K562 (cell line): ENCODE measurements around the gene TNF. TPM values are rescaled to one million over a fixed set of nuclear protein-coding genes. Genes with fewer than 3 reads are reported as not detected.
A peak's percentile ranks its signal among the peaks of the same experiment; 100 is the strongest.

Source experiments
- ATAC-seq: fragments of 200-7000 bp; cut with Tn5 transposase; 3 replicates; pipeline ENCODE4 v1.9.1; 2020; ENCODE audit warnings: moderate library complexity
- BruUV-seq: library from RNA; stranded (reverse); fragments of 400-500 nt; replicated peaks from 2 replicates; lab custom pipeline; 2021; lab: Mats Ljungman, UMichigan
- CTCF ChIA-PET: fragments of 300-600 bp; formaldehyde crosslinking; extraction: SDS; loops from one replicate; lab custom pipeline; 2021; ENCODE audit warnings: low intra/inter-chr PET ratio; lab: Yijun Ruan, JAX
- POLR2A ChIA-PET: fragments of 300-600, 350-650 bp; sonication (Branson Sonifier 250); formaldehyde crosslinking; extraction: SDS; loops from one replicate; lab custom pipeline; 2021; ENCODE audit warnings: antibody characterized with exemption, inconsistent platforms; lab: Yijun Ruan, JAX
- DNase-seq, 4 experiments: peaks; one replicate each; pipeline versions ENCODE4 v3.0.0 to v3.0.0-alpha.2; 2011 to 2018; ENCODE audit warnings: low spot score in 3 of 4, mixed read lengths in 3 of 4; ENCODE audit errors: extremely low read depth in 1 of 4
- FAIRE-seq: peaks from 2 replicates; lab custom pipeline; 2011; peaks lifted over from hg19 to GRCh38; lab: Jason Lieb, UNC
- H2AFZ ChIP-seq: 2 replicates; pipeline ENCODE4 v1.6.0; 2011; ENCODE audit warnings: low read depth, low read length, control low read depth, inconsistent platforms
- H3K27ac ChIP-seq: fragments of 200-600 bp; 3 replicates; pipeline ENCODE4 v1.8.0; 2011; ENCODE audit warnings: low read depth, mild to moderate bottlenecking, control low read depth, inconsistent platforms, low read length, moderate library complexity, mixed read lengths; ENCODE audit errors: extremely low read depth
- H3K27me3 ChIP-seq, 2 experiments: fragments of 300-600 bp in 1 of 2; 2 replicates in 1 of 2; 3 replicates in 1 of 2; pipeline versions ENCODE4 v1.6.0 to v1.8.0; 2011; ENCODE audit warnings: inconsistent platforms in 2 of 2, low read length in 2 of 2, mild to moderate bottlenecking in 1 of 2, mixed read lengths in 1 of 2, moderate library complexity in 1 of 2; ENCODE audit not compliant: control insufficient read depth in 2 of 2, insufficient read depth in 2 of 2
- H3K36me3 ChIP-seq: fragments of 300-600 bp; 3 replicates; pipeline ENCODE4 v1.8.0; 2011; ENCODE audit warnings: mild to moderate bottlenecking, low read length, inconsistent platforms; ENCODE audit not compliant: control insufficient read depth, insufficient read depth
- H3K4me1 ChIP-seq, 2 experiments: fragments of 200-600 bp in 1 of 2; replicated peaks in 1 of 2; 2 replicates in 1 of 2; 3 replicates in 1 of 2; pipeline versions ENCODE4 v1.5.1 to v1.8.0; 2011; ENCODE audit warnings: inconsistent platforms in 2 of 2, low read length in 2 of 2, mild to moderate bottlenecking in 1 of 2, mixed read lengths in 1 of 2, moderate library complexity in 1 of 2; ENCODE audit not compliant: control insufficient read depth in 2 of 2, insufficient read depth in 2 of 2
- H3K4me2 ChIP-seq: 2 replicates; pipeline ENCODE4 v1.6.1; 2011; ENCODE audit warnings: low read length, control low read depth, inconsistent platforms, mixed read lengths; ENCODE audit not compliant: insufficient read depth
- H3K4me3 ChIP-seq: fragments of 200-600 bp; sonication (generic), shearing (Covaris generic); 2 replicates; pipeline ENCODE4 v1.5.1; 2016; ENCODE audit warnings: control low read depth, inconsistent platforms
- H3K79me2 ChIP-seq: fragments of 200-600 bp; 3 replicates; pipeline ENCODE4 v1.8.0; 2011; ENCODE audit warnings: low read length, inconsistent platforms; ENCODE audit not compliant: control insufficient read depth, insufficient read depth
- H3K9ac ChIP-seq, 2 experiments: 2 replicates each; pipeline versions ENCODE4 v1.6.0 to v1.6.1; 2011; ENCODE audit warnings: low read depth in 2 of 2, low read length in 2 of 2, control low read depth in 1 of 2, inconsistent platforms in 1 of 2, mild to moderate bottlenecking in 1 of 2, mixed read lengths in 1 of 2; ENCODE audit not compliant: insufficient read depth in 1 of 2
- H3K9me1 ChIP-seq: one replicate; pipeline ENCODE4 v1.6.0; 2011; ENCODE audit warnings: inconsistent platforms, mild to moderate bottlenecking, low read length, moderate library complexity; ENCODE audit not compliant: control insufficient read depth, insufficient read depth
- H3K9me3 ChIP-seq: replicated peaks from 2 replicates; pipeline ENCODE4 v1.5.1; 2011; ENCODE audit warnings: low read depth, low read length, inconsistent platforms; ENCODE audit not compliant: control insufficient read depth, insufficient read depth
- H4K20me1 ChIP-seq: replicated peaks from 2 replicates; pipeline ENCODE4 v1.6.1; 2011; ENCODE audit warnings: low read length, inconsistent platforms, mixed read lengths; ENCODE audit not compliant: control insufficient read depth, insufficient read depth
- CBFA2T3 ChIP-seq: fragments of 450-650 bp; IDR thresholded peaks from 2 replicates; pipeline ENCODE4 v1.6.1; 2017
- CHCHD3 ChIP-seq: fragments of 250-450 bp; sonication (Bioruptor Pico); IDR thresholded peaks from 2 replicates; pipeline ENCODE4 v2.1.2; 2022; ENCODE audit warnings: mild to moderate bottlenecking
- ELF2 ChIP-seq: fragments of 250-450 bp; sonication (Bioruptor Pico); IDR thresholded peaks from 2 replicates; pipeline ENCODE4 v1.5.0; 2021; ENCODE audit warnings: mild to moderate bottlenecking
- HCFC1 ChIP-seq: IDR thresholded peaks from 2 replicates; pipeline ENCODE4 v1.6.1; 2012; ENCODE audit warnings: low read depth, low read length, improper control_type of control experiment
- MCM7 ChIP-seq, 2 experiments: fragments of 450-650 bp; IDR thresholded peaks; 2 replicates each; pipeline ENCODE4 v1.6.1; 2016 to 2018
- MECOM ChIP-seq: fragments of 250-450 bp; sonication (Bioruptor Pico); IDR thresholded peaks from 2 replicates; pipeline ENCODE4 v1.8.0; 2022; ENCODE audit warnings: inconsistent platforms
- MYNN ChIP-seq, 2 experiments: sonication (generic); formaldehyde crosslinking in 1 of 2; IDR thresholded peaks; 2 replicates each; pipeline versions ENCODE4 v1.5.0 to v1.6.1; 2016 to 2020; ENCODE audit warnings: antibody characterized with exemption in 1 of 2, missing genetic modification reagents in 1 of 2
- PPARD ChIP-seq: fragments of 250-450 bp; sonication (Bioruptor Pico); IDR thresholded peaks from 2 replicates; pipeline ENCODE4 v1.8.0; 2022; ENCODE audit warnings: inconsistent platforms, mild to moderate bottlenecking, moderate library complexity
- RBFOX2 ChIP-seq: fragments of 200-400 bp; formaldehyde crosslinking; IDR thresholded peaks from 2 replicates; pipeline ENCODE4 v1.6.1; 2017; ENCODE audit warnings: low read depth, mild to moderate bottlenecking, low read length, moderate library complexity
- WGBS: fragments of 100-300 bp; shearing (Covaris generic); methylation state at CpG from one replicate; pipeline ENCODE4 v1.1.6; 2016; ENCODE audit warnings: low coverage, mixed read lengths; ENCODE audit not compliant: insufficient coverage; ENCODE audit errors: missing lambda C conversion rate; 5-methylcytosine and 5-hydroxymethylcytosine counted together
- in situ Hi-C: fragments of 300-500 bp; cut with MboI; formaldehyde crosslinking; loops from 4 replicates; pipeline ENCODE4 v1.15.0; 2018; ENCODE audit warnings: inconsistent platforms, mixed read lengths
- intact Hi-C: fragments of 100-400 bp; cut with micrococcal nuclease; formaldehyde crosslinking; loops from 2 replicates; pipeline ENCODE4 v1.14.2; 2022
- polyA plus RNA-seq, 8 experiments: library from polyadenylated mRNA; depleted of rRNA in 4 of 8; stranded (reverse) in 5 of 8; unstranded in 3 of 8; fragments of >200 nt; fragmentation: Nextera tagmentation in 2 of 8; fragmentation: Illumina TruSeq in 1 of 8; extraction: Ambion mirVana in 2 of 8; extraction: Trizol in 1 of 8; gene quantifications; 2 replicates each; pipeline versions ENCODE4 v1.2.1 to v1.2.3, GENCODE V29; 2011 to 2014; ENCODE audit warnings: inconsistent platforms in 1 of 8, missing spikeins in 1 of 8
- total RNA-seq, 7 experiments: library from RNA; depleted of rRNA in 6 of 7; stranded (reverse); fragments of >200 nt in 6 of 7; fragmentation: Illumina TruSeq in 2 of 7; extraction: Trizol in 2 of 7; gene quantifications; 2 replicates each; pipeline versions ENCODE4 v1.2.1 to v1.2.3, GENCODE V29; 2011 to 2021; ENCODE audit warnings: low replicate concordance in 1 of 7
- TF ChIP-seq, protein P1 (sequence below): fragments of 450-650 bp; formaldehyde crosslinking; IDR thresholded peaks from 2 replicates; pipeline ENCODE4 v1.4.0; 2020; ENCODE audit warnings: mild to moderate bottlenecking, moderate library complexity
- TF ChIP-seq, protein P2 (sequence below): sonication (generic); formaldehyde crosslinking; IDR thresholded peaks from 2 replicates; pipeline ENCODE4 v1.8.0; 2022; ENCODE audit warnings: mild to moderate bottlenecking, missing genetic modification reagents
- TF ChIP-seq, protein P3 (sequence below), 2 experiments: IDR thresholded peaks in 1 of 2; conservative IDR thresholded peaks in 1 of 2; 2 replicates each; pipeline ENCODE4 v1.6.1; 2016; ENCODE audit warnings: low read depth in 2 of 2, mild to moderate bottlenecking in 1 of 2, missing compliant biosample characterization in 1 of 2, missing genetic modification characterization in 1 of 2, moderate library complexity in 1 of 2

The TNF gene
- total and polyA plus RNA-seq, 9 of the 15 experiments (the other 6 are each of a cell fraction or from before 2014, with no cell fraction given): 0.08 to 0.40 TPM; not detected in 7

DNA sequence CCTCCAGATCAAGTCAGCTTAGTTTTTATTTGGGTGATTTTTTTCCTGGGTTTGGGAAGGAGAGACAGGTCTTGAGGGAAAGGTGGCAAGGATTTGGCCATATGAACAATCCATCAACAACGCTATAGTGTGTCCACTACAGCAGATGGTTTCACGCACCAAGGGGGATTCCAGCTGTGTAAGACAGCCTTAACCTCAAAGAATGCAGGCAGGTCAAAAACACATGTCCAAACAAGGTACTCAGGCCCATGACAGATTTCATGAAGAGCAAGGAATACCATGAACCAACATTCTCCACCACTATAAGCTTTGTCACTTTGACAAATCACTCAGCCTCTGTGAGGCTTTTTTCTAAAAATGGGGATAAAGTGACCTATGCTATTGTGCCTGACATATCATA is 41.6 kb downstream of the TNF start (continued):
- TF ChIP-seq MYNN (IDR thresholded peaks at IDR 0.05) (no peak), MYNN (CRISPR knock-in tag; IDR thresholded peaks at IDR 0.05) (no peak), RBFOX2 (no peak)

DNA sequence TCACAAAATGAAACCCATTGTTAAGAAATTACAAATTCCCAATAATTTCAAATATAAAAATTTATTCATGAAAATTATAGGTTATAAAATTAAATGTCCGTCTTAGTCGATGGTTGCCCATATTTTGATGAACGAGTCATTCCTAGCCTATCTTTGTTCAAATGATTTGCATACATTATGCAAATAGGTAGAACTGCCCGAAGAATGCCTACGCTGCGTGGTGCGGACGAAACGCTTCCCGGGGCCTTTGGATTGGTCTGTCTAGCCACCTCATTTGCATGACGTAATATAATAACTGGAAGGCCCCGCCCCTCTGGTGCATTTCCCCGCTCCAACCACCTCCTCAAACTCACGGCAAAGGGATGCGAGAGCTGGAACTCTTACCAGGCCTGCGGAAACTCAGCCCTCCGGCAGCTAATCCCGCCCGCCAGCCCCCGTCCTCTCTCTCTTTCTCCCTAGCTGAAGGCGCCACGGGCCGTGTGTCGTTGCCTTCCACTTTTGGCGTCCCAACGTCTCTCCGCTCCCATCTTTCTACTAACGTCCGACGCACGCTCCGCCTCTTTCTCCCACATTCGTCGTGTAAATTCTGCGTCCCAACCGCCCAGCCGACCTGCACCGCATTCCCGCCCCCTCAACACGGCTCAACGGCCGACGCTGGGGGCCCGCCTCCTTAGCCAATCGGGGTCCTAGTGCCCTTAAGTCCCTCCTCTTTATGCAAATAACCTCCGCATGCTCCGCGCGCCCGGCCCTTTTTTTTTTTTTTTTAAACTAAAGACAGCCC is 44.6 kb downstream of the TNF start:
- Histone ChIP-seq H3K79me2 (peaks cover 42% of the 10 kb centered on the region), H3K9ac (peak overlapping the region; percentile 90), H3K36me3 (peaks cover 41% of the 10 kb centered on the region), H4K20me1 (peaks cover 18% of the 10 kb centered on the region; the same call in 1 of the 2 replicates), H3K9me3 (no peaks in the 10 kb centered on the region), H3K9me1 (peaks cover 12% of the 10 kb centered on the region), H3K4me1 (peaks cover 28 to 37% of the 10 kb centered on the region in 2 experiments), H3K4me3 (peak overlapping the region; percentile 96), H3K4me2 (peak overlapping the region; percentile 87), H2AFZ (peak overlapping the region; percentile 97), H3K27ac (peak overlapping the region; percentile 98), H3K27me3 (no peaks in the 10 kb centered on the region)
- FAIRE-seq: peak; percentile 95
- intact Hi-C loops (loop anchor here (1.0 kb wide), 2 partner anchors 45 to 73 kb away; partner anchors contain the start of gene NFKBIL1), in situ Hi-C loops (no loop called here)
- BruUV-seq: TSS peak; percentile 98
- POLR2A ChIA-PET: interaction anchor here (0.7 to 12.4 kb wide), 17 partner anchors 10 to 214 kb away, joined by 3 to 274 read pairs (median 4); partner anchors contain the start of genes BAG6, DDX39B, GPANK1 and HSPA1B
- ATAC-seq: peak; percentile 92
- DNase-seq: peak; percentile 93 to 100 (median 97)
- CTCF ChIA-PET: no interaction called here
- WGBS: 0% methylated on average over 49 of the region's 50 CpGs
- TF ChIP-seq PPARD (CRISPR knock-in tag): no peak
- TF ChIP-seq, protein P1, sequence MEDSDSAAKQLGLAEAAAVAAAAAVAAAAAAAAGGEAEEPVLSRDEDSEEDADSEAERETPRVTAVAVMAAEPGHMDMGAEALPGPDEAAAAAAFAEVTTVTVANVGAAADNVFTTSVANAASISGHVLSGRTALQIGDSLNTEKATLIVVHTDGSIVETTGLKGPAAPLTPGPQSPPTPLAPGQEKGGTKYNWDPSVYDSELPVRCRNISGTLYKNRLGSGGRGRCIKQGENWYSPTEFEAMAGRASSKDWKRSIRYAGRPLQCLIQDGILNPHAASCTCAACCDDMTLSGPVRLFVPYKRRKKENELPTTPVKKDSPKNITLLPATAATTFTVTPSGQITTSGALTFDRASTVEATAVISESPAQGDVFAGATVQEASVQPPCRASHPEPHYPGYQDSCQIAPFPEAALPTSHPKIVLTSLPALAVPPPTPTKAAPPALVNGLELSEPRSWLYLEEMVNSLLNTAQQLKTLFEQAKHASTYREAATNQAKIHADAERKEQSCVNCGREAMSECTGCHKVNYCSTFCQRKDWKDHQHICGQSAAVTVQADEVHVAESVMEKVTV (CRISPR knock-in tag): 0 out of 2 replicates have a peak, but pooled peaks have one; percentile 18
- TF ChIP-seq, protein P2, sequence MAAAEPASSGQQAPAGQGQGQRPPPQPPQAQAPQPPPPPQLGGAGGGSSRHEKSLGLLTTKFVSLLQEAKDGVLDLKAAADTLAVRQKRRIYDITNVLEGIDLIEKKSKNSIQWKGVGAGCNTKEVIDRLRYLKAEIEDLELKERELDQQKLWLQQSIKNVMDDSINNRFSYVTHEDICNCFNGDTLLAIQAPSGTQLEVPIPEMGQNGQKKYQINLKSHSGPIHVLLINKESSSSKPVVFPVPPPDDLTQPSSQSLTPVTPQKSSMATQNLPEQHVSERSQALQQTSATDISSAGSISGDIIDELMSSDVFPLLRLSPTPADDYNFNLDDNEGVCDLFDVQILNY (CRISPR knock-in tag): 0 out of 2 replicates have a peak, but pooled peaks have one; percentile 86
- TF ChIP-seq HCFC1: peak; percentile 77
- no peak for TF ChIP-seq CBFA2T3
- peak; percentile 80; the same call in 1 of the 2 replicates for TF ChIP-seq CHCHD3
- TF ChIP-seq ELF2: no peak
- TF ChIP-seq MECOM: no peak
- TF ChIP-seq MCM7 (IDR thresholded peaks at IDR 0.05): no peak
- TF ChIP-seq, protein P3, sequence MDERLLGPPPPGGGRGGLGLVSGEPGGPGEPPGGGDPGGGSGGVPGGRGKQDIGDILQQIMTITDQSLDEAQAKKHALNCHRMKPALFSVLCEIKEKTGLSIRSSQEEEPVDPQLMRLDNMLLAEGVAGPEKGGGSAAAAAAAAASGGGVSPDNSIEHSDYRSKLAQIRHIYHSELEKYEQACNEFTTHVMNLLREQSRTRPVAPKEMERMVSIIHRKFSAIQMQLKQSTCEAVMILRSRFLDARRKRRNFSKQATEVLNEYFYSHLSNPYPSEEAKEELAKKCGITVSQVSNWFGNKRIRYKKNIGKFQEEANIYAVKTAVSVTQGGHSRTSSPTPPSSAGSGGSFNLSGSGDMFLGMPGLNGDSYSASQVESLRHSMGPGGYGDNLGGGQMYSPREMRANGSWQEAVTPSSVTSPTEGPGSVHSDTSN (CRISPR knock-in tag; IDR thresholded peaks at IDR 0.05; ENCODE audit: low read depth): no peak
- TF ChIP-seq, protein P3 (tag; conservative IDR thresholded peaks at IDR 0.05; ENCODE audit: low read depth): no peak
